ENCODE results near the gene AKR1B15. TPM values are rescaled to one million over a fixed set of nuclear protein-coding genes. Genes with fewer than 3 reads are reported as not detected.

AKR1B15 gene
- polyA plus RNA-seq, 1 donor (not counting 4 experiments of a cell fraction or from before 2014, with no cell fraction given) = 0.28 TPM

DNA sequence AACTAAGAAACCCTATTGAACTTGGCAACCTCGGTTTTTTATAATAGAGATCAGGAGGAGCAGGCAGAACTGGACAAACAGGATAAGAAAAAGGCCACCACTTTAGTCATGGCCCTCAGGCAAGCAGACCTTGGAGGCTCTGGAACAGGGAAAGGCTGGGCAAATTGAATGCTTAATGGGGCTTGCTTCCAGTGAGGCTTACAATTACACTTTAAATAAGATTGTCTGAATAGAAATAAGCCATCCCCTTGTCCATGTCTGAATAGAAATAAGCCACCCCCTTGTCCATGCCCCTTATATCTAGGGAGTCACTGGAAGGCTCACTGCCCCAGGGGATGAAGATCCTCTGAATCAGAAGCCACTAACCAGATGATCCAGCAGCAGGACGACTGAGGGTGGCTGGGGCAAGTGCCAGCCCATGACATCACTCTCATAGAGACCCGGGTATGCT is 40.6 kb downstream of the AKR1B15 start:
- Histone ChIP-seq H3K4me2 (ENCODE audit: control insufficient read depth, extremely low read depth, insufficient read depth, low read depth, low read length) (no peak overlapping the region), H3K27me3 (ENCODE audit: control insufficient read depth, extremely low read depth, insufficient read depth, low read length) (no peaks in the 10 kb centered on the region), H3K79me2 (ENCODE audit: control insufficient read depth, insufficient read depth, low read length) (no peaks in the 10 kb centered on the region), H4K20me1 (ENCODE audit: control insufficient read depth, extremely low read depth, insufficient read depth, low read length) (no peaks in the 10 kb centered on the region), H3K27ac (ENCODE audit: control insufficient read depth, insufficient read depth, low read length) (peak overlapping the region; percentile 17), H3K4me1 (ENCODE audit: control insufficient read depth, extremely low read depth, insufficient read depth, low read length) (peaks cover 13% of the 10 kb centered on the region), H3K4me3 (ENCODE audit: control insufficient read depth in 2 of 3, extremely low read depth in 1 of 3, insufficient read depth in 2 of 3, low read depth in 1 of 3, low read length in 3 of 3) (no peak overlapping the region), H3K9me3 (ENCODE audit: control insufficient read depth, low read depth, low read length) (peaks cover 3% of the 10 kb centered on the region), H3K36me3 (ENCODE audit: control insufficient read depth in 2 of 2, extremely low read depth in 1 of 2, insufficient read depth in 2 of 2, low read length in 2 of 2) (no peaks in the 10 kb centered on the region), H3K9me1 (ENCODE audit: control insufficient read depth, extremely low read depth, insufficient read depth, low read length) (no peaks in the 10 kb centered on the region), H3K9ac (ENCODE audit: control insufficient read depth, extremely low read depth, insufficient read depth, low read length) (no peak overlapping the region), H2AFZ (ENCODE audit: control insufficient read depth, low read length) (no peak overlapping the region)
- DNase-seq (ENCODE audit: low read depth, low spot score) = no peak
- dilution Hi-C loops (cut with MboI; ENCODE audit: extremely low pct_ligation_motif_present, low sequenced_read_pairs) = no loop called here
- TF ChIP-seq, protein P1, sequence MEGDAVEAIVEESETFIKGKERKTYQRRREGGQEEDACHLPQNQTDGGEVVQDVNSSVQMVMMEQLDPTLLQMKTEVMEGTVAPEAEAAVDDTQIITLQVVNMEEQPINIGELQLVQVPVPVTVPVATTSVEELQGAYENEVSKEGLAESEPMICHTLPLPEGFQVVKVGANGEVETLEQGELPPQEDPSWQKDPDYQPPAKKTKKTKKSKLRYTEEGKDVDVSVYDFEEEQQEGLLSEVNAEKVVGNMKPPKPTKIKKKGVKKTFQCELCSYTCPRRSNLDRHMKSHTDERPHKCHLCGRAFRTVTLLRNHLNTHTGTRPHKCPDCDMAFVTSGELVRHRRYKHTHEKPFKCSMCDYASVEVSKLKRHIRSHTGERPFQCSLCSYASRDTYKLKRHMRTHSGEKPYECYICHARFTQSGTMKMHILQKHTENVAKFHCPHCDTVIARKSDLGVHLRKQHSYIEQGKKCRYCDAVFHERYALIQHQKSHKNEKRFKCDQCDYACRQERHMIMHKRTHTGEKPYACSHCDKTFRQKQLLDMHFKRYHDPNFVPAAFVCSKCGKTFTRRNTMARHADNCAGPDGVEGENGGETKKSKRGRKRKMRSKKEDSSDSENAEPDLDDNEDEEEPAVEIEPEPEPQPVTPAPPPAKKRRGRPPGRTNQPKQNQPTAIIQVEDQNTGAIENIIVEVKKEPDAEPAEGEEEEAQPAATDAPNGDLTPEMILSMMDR (optimal IDR thresholded peaks at IDR 0.05 in 1 of 3, IDR thresholded peaks at IDR 0.05 in 1 of 3, conservative IDR thresholded peaks at IDR 0.05 in 1 of 3; ENCODE audit: extremely low read depth in 1 of 3, insufficient read depth in 2 of 3, low read length in 3 of 3) = no peak
- TF ChIP-seq EZH2 (IDR thresholded peaks at IDR 0.05; ENCODE audit: low read length) = no peak
- no peak for FAIRE-seq

DNA sequence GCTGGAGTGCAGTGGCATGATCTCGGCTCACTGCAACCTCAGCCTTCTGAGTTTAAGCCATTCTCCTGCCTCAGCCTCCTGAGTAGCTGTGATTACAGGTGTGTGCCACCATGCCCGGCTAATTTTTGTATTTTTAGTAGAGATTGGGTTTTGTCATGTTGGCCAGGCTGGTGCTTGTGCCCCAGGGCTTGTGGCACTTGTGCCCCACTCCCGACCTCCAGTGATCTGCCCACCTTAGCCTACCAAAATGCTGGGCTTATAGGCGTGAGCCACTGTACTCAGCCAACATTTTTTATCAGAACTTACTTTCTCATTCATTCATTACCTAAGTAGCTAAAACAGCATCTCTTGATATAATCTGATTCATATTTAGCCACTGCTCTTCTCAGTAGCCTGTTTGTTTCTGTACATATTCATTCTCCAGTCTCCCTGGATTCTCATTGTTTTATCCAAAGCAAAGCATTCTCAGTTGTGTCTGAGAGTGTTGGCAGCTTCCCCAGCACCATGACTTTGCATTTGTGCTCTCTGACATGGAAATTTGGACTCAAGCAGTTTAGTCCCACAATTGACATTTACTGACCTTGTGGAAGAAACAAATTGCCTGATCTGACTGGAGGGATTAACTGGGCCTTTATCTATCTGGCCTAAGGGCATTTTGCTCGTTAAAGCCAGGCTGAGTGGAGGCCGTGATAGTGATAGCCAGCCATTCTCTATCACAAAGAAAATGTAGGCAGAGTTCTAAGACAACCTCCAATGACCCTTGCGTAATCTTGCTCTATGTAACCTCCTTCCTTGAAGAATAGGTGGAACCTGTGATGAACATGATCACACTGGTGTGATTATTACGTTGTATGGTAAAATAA is 44.9 kb downstream of the AKR1B15 start:
- Histone ChIP-seq H3K27ac (ENCODE audit: control insufficient read depth, insufficient read depth, low read length) (peak overlapping the region; percentile 1), H4K20me1 (ENCODE audit: control insufficient read depth, extremely low read depth, insufficient read depth, low read length) (no peaks in the 10 kb centered on the region), H3K4me1 (ENCODE audit: control insufficient read depth, extremely low read depth, insufficient read depth, low read length) (peaks cover 13% of the 10 kb centered on the region), H3K4me3 (ENCODE audit: control insufficient read depth in 2 of 3, extremely low read depth in 1 of 3, insufficient read depth in 2 of 3, low read depth in 1 of 3, low read length in 3 of 3) (no peak overlapping the region), H3K79me2 (ENCODE audit: control insufficient read depth, insufficient read depth, low read length) (no peaks in the 10 kb centered on the region), H3K9ac (ENCODE audit: control insufficient read depth, extremely low read depth, insufficient read depth, low read length) (no peak overlapping the region), H2AFZ (ENCODE audit: control insufficient read depth, low read length) (peak overlapping the region; percentile 25), H3K36me3 (ENCODE audit: control insufficient read depth in 2 of 2, extremely low read depth in 1 of 2, insufficient read depth in 2 of 2, low read length in 2 of 2) (no peaks in the 10 kb centered on the region), H3K4me2 (ENCODE audit: control insufficient read depth, extremely low read depth, insufficient read depth, low read depth, low read length) (no peak overlapping the region), H3K27me3 (ENCODE audit: control insufficient read depth, extremely low read depth, insufficient read depth, low read length) (no peaks in the 10 kb centered on the region), H3K9me1 (ENCODE audit: control insufficient read depth, extremely low read depth, insufficient read depth, low read length) (no peaks in the 10 kb centered on the region), H3K9me3 (ENCODE audit: control insufficient read depth, low read depth, low read length) (peaks cover 3% of the 10 kb centered on the region)
- FAIRE-seq (no peak), DNase-seq (ENCODE audit: low read depth, low spot score) (no peak)
- dilution Hi-C loops (cut with MboI; ENCODE audit: extremely low pct_ligation_motif_present, low sequenced_read_pairs) = no loop called here
- no peak for TF ChIP-seq EZH2 (IDR thresholded peaks at IDR 0.05; ENCODE audit: low read length)
- TF ChIP-seq, protein P1 (optimal IDR thresholded peaks at IDR 0.05 in 1 of 3, IDR thresholded peaks at IDR 0.05 in 1 of 3, conservative IDR thresholded peaks at IDR 0.05 in 1 of 3; ENCODE audit: extremely low read depth in 1 of 3, insufficient read depth in 2 of 3, low read length in 3 of 3) = no peak

Measured in keratinocyte (primary cell).